GM12892 (cell line): ENCODE data around the gene CORO2A.

Experiments
- POLR2A ChIP-seq: IDR thresholded peaks from 2 replicates; pipeline ENCODE4 v1.6.1; 2011; ENCODE audit warnings: low read depth, low read length, control low read depth
- POLR2AphosphoS5 ChIP-seq: IDR thresholded peaks from 2 replicates; pipeline ENCODE4 v1.6.1; 2011; ENCODE audit warnings: low read depth, low read length, control low read depth

DNA sequence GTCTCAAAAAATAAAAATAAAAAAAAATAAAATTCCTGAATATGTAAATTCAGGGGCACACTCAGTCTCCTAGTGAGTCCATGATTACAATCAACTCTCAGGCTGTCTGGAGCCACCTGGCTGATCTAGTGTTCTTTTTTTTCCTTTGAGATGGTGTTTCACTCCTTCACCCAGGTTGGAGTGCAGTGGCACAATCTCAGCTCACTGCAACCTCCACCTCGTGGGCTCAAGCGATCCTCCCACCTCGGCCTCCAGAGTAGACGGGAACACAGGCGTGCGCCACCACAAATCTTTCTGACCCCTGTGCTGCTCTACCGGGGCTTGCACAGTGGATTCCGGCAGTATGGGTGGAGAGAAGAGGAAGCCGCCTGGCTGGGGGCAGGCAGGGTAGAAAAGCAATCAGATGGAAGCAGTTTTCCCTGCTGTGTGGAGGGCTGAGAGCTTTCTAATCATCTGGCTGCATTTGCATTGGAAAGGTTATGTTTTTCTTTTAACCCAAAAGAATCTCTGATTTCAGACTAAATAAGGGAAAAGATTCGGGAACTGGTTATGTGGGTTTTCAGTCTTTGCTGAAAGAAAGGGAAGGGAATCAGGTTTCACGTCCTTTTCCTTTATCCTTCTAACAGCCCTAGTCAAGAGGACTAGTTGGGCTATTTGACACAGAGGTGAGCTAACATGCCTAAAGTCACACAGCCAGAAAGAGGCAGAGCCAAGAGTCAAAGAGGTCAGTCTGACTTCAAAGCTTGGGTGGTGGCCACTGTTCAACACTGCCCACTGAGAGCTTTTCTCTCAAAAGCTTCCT, 26.3 kb upstream of the CORO2A start:
- TF ChIP-seq POLR2AphosphoS5 (no peak), POLR2A (no peak)
